HepG2 (cell line): ENCODE measurements around the gene CD276. TPM values are rescaled to one million over a fixed set of nuclear protein-coding genes. Genes with fewer than 3 reads are reported as not detected.

ENCODE experiments used
- ATAC-seq: fragments of 200-7000 bp; cut with Tn5 transposase; 3 replicates; pipeline ENCODE4 v1.9.1; 2020; ENCODE audit warnings: mild to moderate bottlenecking, moderate library complexity
- BruUV-seq: library from RNA; stranded (reverse); fragments of 400-500 nt; replicated peaks from 2 replicates; lab custom pipeline; 2021; lab: Mats Ljungman, UMichigan
- CTCF ChIA-PET: fragments of 300-600 bp; formaldehyde crosslinking; extraction: SDS; loops from one replicate; lab custom pipeline; 2021; ENCODE audit warnings: low total read pairs, inconsistent platforms, low intra/inter-chr PET ratio; lab: Yijun Ruan, JAX
- POLR2A ChIA-PET: fragments of 350-600 bp; sonication (Branson Sonifier 250); formaldehyde crosslinking; loops from one replicate; lab custom pipeline; 2020; ENCODE audit warnings: antibody characterized with exemption, inconsistent platforms; lab: Yijun Ruan, JAX
- DNase-seq: peaks from one replicate; pipeline ENCODE4 v3.0.0-alpha.2; 2015; ENCODE audit warnings: low spot score
- FAIRE-seq: peaks from 3 replicates; lab custom pipeline; 2011; peaks lifted over from hg19 to GRCh38; lab: Jason Lieb, UNC
- H2AFZ ChIP-seq: one replicate; pipeline ENCODE4 v1.6.1; 2011; ENCODE audit warnings: low read length, inconsistent platforms
- H3K27ac ChIP-seq: fragments of 300-600 bp; 3 replicates; pipeline ENCODE4 v1.8.0; 2011; ENCODE audit warnings: mixed run types, mild to moderate bottlenecking, mixed read lengths, low read length, inconsistent platforms; ENCODE audit not compliant: insufficient read depth; ENCODE audit errors: extremely low read length
- H3K27me3 ChIP-seq, 2 experiments: fragments of 200-600 bp in 1 of 2; 2 replicates in 1 of 2; 3 replicates in 1 of 2; pipeline versions ENCODE4 v1.6.0 to v1.8.0; 2011; ENCODE audit warnings: low read length in 2 of 2, mild to moderate bottlenecking in 2 of 2, moderate library complexity in 2 of 2, inconsistent platforms in 1 of 2; ENCODE audit not compliant: insufficient read depth in 2 of 2, control insufficient read depth in 1 of 2
- H3K36me3 ChIP-seq, 2 experiments: fragments of 200-600 bp in 1 of 2; replicated peaks in 1 of 2; 2 replicates in 1 of 2; 3 replicates in 1 of 2; pipeline versions ENCODE4 v1.5.1 to v1.8.0; 2011; ENCODE audit warnings: low read length in 2 of 2, inconsistent platforms in 1 of 2; ENCODE audit not compliant: insufficient read depth in 2 of 2, control insufficient read depth in 1 of 2
- H3K4me1 ChIP-seq: 2 replicates; pipeline ENCODE4 v1.5.1; 2012; ENCODE audit warnings: low read length, inconsistent platforms; ENCODE audit not compliant: insufficient read depth
- H3K4me2 ChIP-seq: 2 replicates; pipeline ENCODE4 v1.6.0; 2011; ENCODE audit warnings: low read depth, low read length, inconsistent platforms
- H3K4me3 ChIP-seq, 3 experiments: fragments of 200-600 bp in 1 of 3; sonication (generic), shearing (Covaris generic) in 1 of 3; replicated peaks in 1 of 3; 2 replicates each; pipeline ENCODE4 v1.5.1; 2011 to 2016; ENCODE audit warnings: low read length in 3 of 3, inconsistent platforms in 2 of 3, low read depth in 2 of 3, mild to moderate bottlenecking in 2 of 3, control low read depth in 1 of 3, mixed read lengths in 1 of 3; ENCODE audit not compliant: insufficient read depth in 1 of 3
- H3K79me2 ChIP-seq: one replicate; pipeline ENCODE4 v1.6.1; 2011; ENCODE audit warnings: low read length, inconsistent platforms; ENCODE audit not compliant: insufficient read depth
- H3K9ac ChIP-seq: 2 replicates; pipeline ENCODE4 v1.6.0; 2011; ENCODE audit warnings: mild to moderate bottlenecking, low read depth, low read length, inconsistent platforms; ENCODE audit not compliant: insufficient read depth
- H3K9me3 ChIP-seq: 2 replicates; pipeline ENCODE4 v1.5.1; 2012; ENCODE audit warnings: mild to moderate bottlenecking, low read length
- H4K20me1 ChIP-seq: 2 replicates; pipeline ENCODE4 v1.6.0; 2011; ENCODE audit warnings: inconsistent platforms, mild to moderate bottlenecking, low read length, moderate library complexity; ENCODE audit not compliant: insufficient read depth
- ARHGAP35 ChIP-seq: sonication (generic); formaldehyde crosslinking; IDR thresholded peaks from 2 replicates; pipeline ENCODE4 v1.9.0; 2022; ENCODE audit warnings: mild to moderate bottlenecking, inconsistent platforms, moderate library complexity, missing genetic modification reagents, borderline replicate concordance
- ATM ChIP-seq: fragments of 450-650 bp; IDR thresholded peaks from 2 replicates; pipeline ENCODE4 v1.7.1; 2017; ENCODE audit warnings: mild to moderate bottlenecking, borderline replicate concordance
- ETV5 ChIP-seq: IDR thresholded peaks from 2 replicates; pipeline ENCODE4 v1.6.1; 2018; ENCODE audit warnings: missing biosample characterization, missing genetic modification reagents, inconsistent platforms, borderline replicate concordance
- FOXK1 ChIP-seq: sonication (generic); formaldehyde crosslinking; IDR thresholded peaks from 2 replicates; pipeline ENCODE4 v1.4.0; 2020; ENCODE audit warnings: low read depth, missing genetic modification reagents, borderline replicate concordance
- NR0B2 ChIP-seq: sonication (generic); formaldehyde crosslinking; IDR thresholded peaks from 2 replicates; pipeline ENCODE4 v1.4.0; 2020; ENCODE audit warnings: mild to moderate bottlenecking, missing genetic modification reagents
- NR1H2 ChIP-seq: sonication (generic); formaldehyde crosslinking; IDR thresholded peaks from 2 replicates; pipeline ENCODE4 v1.8.1; 2022; ENCODE audit warnings: low read depth, missing genetic modification reagents, borderline replicate concordance
- SOX13 ChIP-seq, 3 experiments: fragments of 450-650 bp in 1 of 3; sonication (generic) in 1 of 3; formaldehyde crosslinking in 1 of 3; IDR thresholded peaks in 2 of 3; conservative IDR thresholded peaks in 1 of 3; 2 replicates each; pipeline versions ENCODE4 v1.5.0 to v1.6.1; 2016 to 2020; ENCODE audit warnings: antibody characterized with exemption in 1 of 3, mild to moderate bottlenecking in 1 of 3, missing compliant biosample characterization in 1 of 3, missing genetic modification reagents in 1 of 3, moderate library complexity in 1 of 3
- TEAD2 ChIP-seq: sonication (generic); formaldehyde crosslinking; IDR thresholded peaks from 2 replicates; pipeline ENCODE4 v1.9.0; 2021; ENCODE audit warnings: missing genetic modification reagents
- ZBTB33 ChIP-seq: sonication (generic); formaldehyde crosslinking; IDR thresholded peaks from 2 replicates; pipeline ENCODE4 v1.4.0; 2020; ENCODE audit warnings: missing genetic modification reagents
- ZFP36L1 ChIP-seq: sonication (generic); formaldehyde crosslinking; IDR thresholded peaks from 2 replicates; pipeline ENCODE4 v1.8.0; 2022; ENCODE audit warnings: mild to moderate bottlenecking, missing genetic modification reagents, moderate library complexity
- ZNF703 ChIP-seq: sonication (generic); formaldehyde crosslinking; IDR thresholded peaks from 2 replicates; pipeline ENCODE4 v1.5.1; 2020; ENCODE audit warnings: missing genetic modification reagents, mild to moderate bottlenecking, moderate library complexity, borderline replicate concordance
- WGBS: methylation state at CpG from one replicate; pipeline ENCODE4 v1.1.6; 2017; ENCODE audit warnings: low lambda C conversion rate; 5-methylcytosine and 5-hydroxymethylcytosine counted together
- in situ Hi-C: cut with HindIII; loops from 2 replicates; pipeline ENCODE4 v1.10.0; 2017; ENCODE audit warnings: low pct_unique_long_range_greater_than_20kb; ENCODE audit not compliant: extremely low pct_ligation_motif_present
- intact Hi-C: fragments of 100-400 bp; cut with micrococcal nuclease; formaldehyde crosslinking; loops from one replicate; pipeline ENCODE4 v1.10.0; 2022; ENCODE audit not compliant: unreplicated experiment
- polyA plus RNA-seq, 8 experiments: library from polyadenylated mRNA; depleted of rRNA in 3 of 8; stranded (reverse) in 7 of 8; unstranded in 1 of 8; fragments of >200 nt; fragmentation: Illumina TruSeq in 4 of 8; extraction: Trizol in 4 of 8; gene quantifications; 2 replicates each; pipeline versions ENCODE4 v1.2.1 to v1.2.3, GENCODE V29; 2011 to 2016; ENCODE audit warnings: low read depth in 4 of 8, missing spikeins in 1 of 8, mixed read lengths in 1 of 8; ENCODE audit not compliant: insufficient read depth in 1 of 8
- total RNA-seq, 5 experiments: library from RNA; depleted of rRNA; stranded (reverse); fragments of >200 nt; fragmentation: Illumina TruSeq; extraction: Trizol; gene quantifications; 2 replicates each; pipeline ENCODE4 v1.2.3, GENCODE V29; 2016; ENCODE audit warnings: low read depth in 1 of 5

CD276 gene
- total and polyA plus RNA-seq, 2 of the 13 experiments (the other 11 are each of a cell fraction or from before 2014, with no cell fraction given): 24.6 to 55.2 TPM

DNA sequence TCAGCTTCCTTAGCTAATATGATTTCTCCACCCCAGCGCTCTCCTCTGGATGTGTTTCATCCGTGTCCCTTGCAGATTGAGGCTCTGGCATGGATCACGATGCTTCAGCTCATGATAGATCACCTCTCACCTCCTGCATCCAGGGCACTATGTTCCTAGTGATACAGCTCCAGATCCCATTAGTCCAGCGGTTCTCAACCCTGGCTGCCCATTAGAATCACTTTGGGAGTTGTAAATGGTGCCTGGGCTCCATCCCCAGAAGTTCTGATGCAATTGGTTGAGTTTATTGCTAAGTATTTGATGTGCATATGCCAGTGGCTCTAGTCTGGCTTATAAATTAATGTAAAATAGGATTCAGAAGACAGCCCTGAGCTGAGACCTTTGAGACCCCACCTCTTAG lies 34.5 kb downstream of the CD276 start:
- no peaks in the 10 kb centered on the region for H3K4me1 ChIP-seq
- intact Hi-C loops: no loop called here
- H3K79me2 ChIP-seq: no peaks in the 10 kb centered on the region
- H3K4me3 ChIP-seq: no peak overlapping the region
- ChIA-PET CTCF (no interaction called here), POLR2A (no interaction called here)
- H4K20me1 ChIP-seq: 0 out of 2 replicates have a peak, but pooled peaks cover 2% of the 10 kb centered on the region
- ATAC-seq: no peak
- no peak overlapping the region for H3K4me2 ChIP-seq
- no peak overlapping the region for H3K27ac ChIP-seq
- H3K27me3 ChIP-seq: peaks cover 5 to 23% of the 10 kb centered on the region in 2 experiments; a peak in 2 of 5 replicates
- FAIRE-seq: no peak
- H2AFZ ChIP-seq: no peak overlapping the region
- DNase-seq: no peak
- no peak overlapping the region for H3K9ac ChIP-seq
- H3K9me3 ChIP-seq: no peaks in the 10 kb centered on the region
- no TSS peak for BruUV-seq
- TF ChIP-seq ARHGAP35 (no peak), ZBTB33 (no peak), SOX13 (IDR thresholded peaks at IDR 0.05) (no peak), SOX13 (CRISPR knock-in tag; conservative IDR thresholded peaks at IDR 0.05 in 1 of 2, IDR thresholded peaks at IDR 0.05 in 1 of 2) (no peak), ETV5 (CRISPR knock-in tag) (no peak), ATM (no peak), ZFP36L1 (CRISPR knock-in tag) (no peak), NR1H2 (CRISPR knock-in tag) (no peak), NR0B2 (CRISPR knock-in tag) (no peak), FOXK1 (CRISPR knock-in tag) (no peak), TEAD2 (no peak), ZNF703 (CRISPR knock-in tag) (no peak)
- 14% methylated on average over 4 of the region's 4 CpGs for WGBS
- in situ Hi-C loops: no loop called here
- H3K36me3 ChIP-seq: 0 out of 5 replicates have a peak, but pooled peaks cover 0 to 1% of the 10 kb centered on the region in 2 experiments
